ENCODE results near the gene AGBL4. TPM values are rescaled to one million over a fixed set of nuclear protein-coding genes. Genes with fewer than 3 reads are reported as not detected.

Gene AGBL4
- polyA plus RNA-seq, 3 donors, result 0.05 TPM; not detected in 2

DNA sequence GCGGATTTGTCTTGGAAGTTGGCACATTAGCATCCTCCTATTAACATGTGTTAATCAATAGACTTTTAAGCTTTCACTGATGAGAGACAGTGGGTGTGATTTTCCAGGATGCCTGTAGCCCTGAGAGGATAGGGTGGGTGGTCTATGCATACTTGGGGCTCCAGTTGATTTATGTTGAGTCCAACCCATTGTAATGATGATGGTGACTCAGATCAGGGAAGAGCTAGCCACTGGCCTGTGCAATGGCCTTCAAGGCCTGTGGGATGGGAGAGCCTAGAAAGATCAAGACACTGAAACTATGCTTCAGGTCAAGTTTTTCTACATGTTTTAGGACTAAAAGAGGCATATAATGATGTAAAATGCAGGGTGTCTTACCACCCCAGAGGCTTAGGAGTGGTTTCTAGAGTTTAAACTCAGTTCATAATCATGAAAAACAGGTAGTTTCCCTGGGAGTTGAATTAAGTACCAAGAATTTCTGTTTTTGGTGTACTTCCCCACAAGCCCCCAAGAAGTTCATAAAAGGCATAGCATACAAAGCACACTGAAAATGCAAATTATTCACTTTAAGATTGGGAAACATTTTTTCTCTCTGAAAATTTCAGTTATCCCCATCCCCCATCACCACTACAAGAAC is 1267.0 kb downstream of the AGBL4 start:
- peaks cover 7% of the 10 kb centered on the region for H3K4me1 Mint-ChIP-seq
- intact Hi-C loops (cut with micrococcal nuclease), result no loop called here
- peaks cover 0 to 2% (median 2%) of the 10 kb centered on the region in 3 donors for H3K27me3 Mint-ChIP-seq (ENCODE audit: low read depth in 3 of 3)
- H3K4me3 Mint-ChIP-seq, result no peak overlapping the region
- H3K27ac Mint-ChIP-seq, result no peak overlapping the region
- H3K9me3 Mint-ChIP-seq, result no peaks in the 10 kb centered on the region
- Histone ChIP-seq H3K4me2 (replicated peaks; ENCODE audit: extremely low read depth, low read length, poor library complexity, severe bottlenecking) (no peak overlapping the region), H3K4me1 (ENCODE audit: control insufficient read depth in 1 of 2, insufficient read depth in 2 of 2, low read length in 2 of 2) (no peaks in the 10 kb centered on the region), H2AFZ (ENCODE audit: insufficient read depth, low read depth, low read length, poor library complexity, severe bottlenecking) (no peak overlapping the region), H3K9ac (ENCODE audit: insufficient read depth, low read length, poor library complexity, severe bottlenecking) (no peak overlapping the region), H4K20me1 (ENCODE audit: insufficient read depth, low read length) (no peaks in the 10 kb centered on the region), H3K27me3 (ENCODE audit: control insufficient read depth in 2 of 2, insufficient read depth in 2 of 2, low read length in 2 of 2) (no peaks in the 10 kb centered on the region), H3K9me3 (replicated peaks in 1 of 2; ENCODE audit: control insufficient read depth in 1 of 2, insufficient read depth in 1 of 2, low read length in 2 of 2) (no peaks in the 10 kb centered on the region), H3K27ac (ENCODE audit: low read depth in 1 of 2, low read length in 2 of 2) (no peak overlapping the region), H3K79me2 (ENCODE audit: insufficient read depth, low read length) (no peaks in the 10 kb centered on the region), H3K36me3 (replicated peaks in 1 of 2; ENCODE audit: control insufficient read depth in 1 of 2, insufficient read depth in 2 of 2, low read length in 2 of 2) (no peaks in the 10 kb centered on the region), H3K4me3 (replicated peaks in 1 of 3; ENCODE audit: low read depth in 2 of 3, low read length in 3 of 3) (no peak overlapping the region)
- TF ChIP-seq, protein P1, sequence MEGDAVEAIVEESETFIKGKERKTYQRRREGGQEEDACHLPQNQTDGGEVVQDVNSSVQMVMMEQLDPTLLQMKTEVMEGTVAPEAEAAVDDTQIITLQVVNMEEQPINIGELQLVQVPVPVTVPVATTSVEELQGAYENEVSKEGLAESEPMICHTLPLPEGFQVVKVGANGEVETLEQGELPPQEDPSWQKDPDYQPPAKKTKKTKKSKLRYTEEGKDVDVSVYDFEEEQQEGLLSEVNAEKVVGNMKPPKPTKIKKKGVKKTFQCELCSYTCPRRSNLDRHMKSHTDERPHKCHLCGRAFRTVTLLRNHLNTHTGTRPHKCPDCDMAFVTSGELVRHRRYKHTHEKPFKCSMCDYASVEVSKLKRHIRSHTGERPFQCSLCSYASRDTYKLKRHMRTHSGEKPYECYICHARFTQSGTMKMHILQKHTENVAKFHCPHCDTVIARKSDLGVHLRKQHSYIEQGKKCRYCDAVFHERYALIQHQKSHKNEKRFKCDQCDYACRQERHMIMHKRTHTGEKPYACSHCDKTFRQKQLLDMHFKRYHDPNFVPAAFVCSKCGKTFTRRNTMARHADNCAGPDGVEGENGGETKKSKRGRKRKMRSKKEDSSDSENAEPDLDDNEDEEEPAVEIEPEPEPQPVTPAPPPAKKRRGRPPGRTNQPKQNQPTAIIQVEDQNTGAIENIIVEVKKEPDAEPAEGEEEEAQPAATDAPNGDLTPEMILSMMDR (IDR thresholded peaks at IDR 0.05), result no peak
- peaks cover 7 to 10% of the 10 kb centered on the region in 2 donors for H3K36me3 Mint-ChIP-seq
- no peak for DNase-seq
- WGBS (ENCODE audit: insufficient coverage), result no CpG with 5 or more reads among the region's 1 CpG

DNA sequence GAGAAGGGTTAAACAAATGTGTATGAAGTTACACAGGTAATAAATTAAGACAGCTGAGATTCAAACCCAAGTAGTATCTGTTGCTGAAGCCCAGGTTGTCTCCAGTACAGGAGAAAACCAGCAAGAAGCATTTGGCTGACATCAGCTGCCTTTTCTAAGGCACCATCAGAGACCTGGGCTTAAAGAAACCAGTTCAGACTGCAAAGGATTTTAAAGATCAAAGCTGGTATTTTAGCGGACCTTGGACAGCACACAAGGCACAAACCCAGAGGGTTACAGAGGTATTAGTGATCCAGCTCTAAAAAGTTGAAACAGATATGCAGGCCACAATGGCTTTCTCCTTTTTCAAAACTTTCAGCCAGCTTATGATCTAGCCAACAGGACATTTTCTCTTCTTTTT is 1270.5 kb downstream of the AGBL4 start:
- TF ChIP-seq, protein P1 (IDR thresholded peaks at IDR 0.05), result no peak
- no peaks in the 10 kb centered on the region for H3K36me3 ChIP-seq (replicated peaks in 1 of 2; ENCODE audit: control insufficient read depth in 1 of 2, insufficient read depth in 2 of 2, low read length in 2 of 2)
- H3K27ac Mint-ChIP-seq, result no peak overlapping the region
- peaks cover 17 to 20% of the 10 kb centered on the region in 2 donors for H3K4me1 ChIP-seq (ENCODE audit: control insufficient read depth in 1 of 2, insufficient read depth in 2 of 2, low read length in 2 of 2)
- H3K4me2 ChIP-seq (replicated peaks; ENCODE audit: extremely low read depth, low read length, poor library complexity, severe bottlenecking), result no peak overlapping the region
- no peaks in the 10 kb centered on the region for H3K27me3 ChIP-seq (ENCODE audit: control insufficient read depth in 2 of 2, insufficient read depth in 2 of 2, low read length in 2 of 2)
- H4K20me1 ChIP-seq (ENCODE audit: insufficient read depth, low read length), result no peaks in the 10 kb centered on the region
- no CpG with 5 or more reads among the region's 1 CpG for WGBS (ENCODE audit: insufficient coverage)
- no peak overlapping the region for H2AFZ ChIP-seq (ENCODE audit: insufficient read depth, low read depth, low read length, poor library complexity, severe bottlenecking)
- H3K27me3 Mint-ChIP-seq (ENCODE audit: low read depth in 3 of 3), result peaks cover 0 to 2% (median 0%) of the 10 kb centered on the region in 3 donors
- no peak overlapping the region for H3K9ac ChIP-seq (ENCODE audit: insufficient read depth, low read length, poor library complexity, severe bottlenecking)
- DNase-seq, result no peak
- H3K79me2 ChIP-seq (ENCODE audit: insufficient read depth, low read length), result no peaks in the 10 kb centered on the region
- peaks cover 4 to 8% of the 10 kb centered on the region in 2 donors for H3K36me3 Mint-ChIP-seq
- no peaks in the 10 kb centered on the region for H3K9me3 ChIP-seq (replicated peaks in 1 of 2; ENCODE audit: control insufficient read depth in 1 of 2, insufficient read depth in 1 of 2, low read length in 2 of 2)
- no peak overlapping the region for H3K27ac ChIP-seq (ENCODE audit: low read depth in 1 of 2, low read length in 2 of 2)
- no peaks in the 10 kb centered on the region for H3K9me3 Mint-ChIP-seq
- no peak overlapping the region for H3K4me3 ChIP-seq (replicated peaks in 1 of 3; ENCODE audit: low read depth in 2 of 3, low read length in 3 of 3)
- H3K4me3 Mint-ChIP-seq, result no peak overlapping the region
- H3K4me1 Mint-ChIP-seq, result peaks cover 20% of the 10 kb centered on the region
- intact Hi-C loops (cut with micrococcal nuclease), result no loop called here
